Inferior parietal cortex (tissue), 1 donor: Measurements from ENCODE around the gene SLC9A3.

Experiments used
- DNase-seq: peaks from one replicate; pipeline ENCODE4 v3.0.0-alpha.2; 2016; ENCODE audit errors: extremely low spot score

The SLC9A3 gene

GRCh38 chr5:505951-506525 is 18.2 kb downstream of the SLC9A3 start:
- no peak for DNase-seq

- DNase-seq = no peak
Measured at GRCh38 chr5:504326-505154, 19.7 kb downstream of the SLC9A3 start.

GRCh38 chr5:502325-503079 is 21.7 kb downstream of the SLC9A3 start:
- no peak for DNase-seq

- DNase-seq = no peak
Measured at GRCh38 chr5:501831-502184, 22.4 kb downstream of the SLC9A3 start.

DNA sequence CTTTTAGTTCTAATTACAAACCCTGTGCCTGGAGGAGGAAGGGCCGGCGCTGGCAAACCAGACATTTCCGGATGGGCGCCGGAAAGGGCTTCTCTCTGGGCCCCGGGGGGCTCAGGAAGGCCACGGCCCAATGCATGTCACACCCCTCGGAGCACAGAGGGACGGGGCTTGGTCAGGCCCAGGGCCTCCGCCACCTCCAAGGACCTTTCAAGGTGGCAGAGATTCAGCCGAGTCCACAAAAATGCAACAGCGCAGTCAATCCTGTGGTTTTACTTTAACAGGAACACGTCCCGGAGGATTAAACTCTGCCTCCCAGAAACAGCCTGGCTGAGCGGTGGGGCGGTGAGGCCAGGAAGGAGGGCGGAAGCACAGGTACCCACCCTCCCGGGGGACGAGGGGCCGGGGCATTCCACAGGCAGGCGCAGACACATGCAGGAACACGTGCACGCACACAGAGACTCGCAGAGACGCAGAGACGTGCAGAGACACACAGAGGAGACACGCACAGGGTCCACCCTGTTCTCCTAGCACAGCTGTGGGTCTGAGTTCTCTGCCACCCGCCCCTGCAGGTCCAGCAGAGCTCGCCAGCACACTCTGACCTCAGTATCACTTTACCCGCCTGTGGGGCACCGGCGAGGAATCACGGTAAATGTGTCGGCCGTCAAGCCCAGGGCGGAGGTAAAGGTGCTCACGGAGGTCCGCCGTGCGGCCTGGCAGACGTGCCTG is 23.0 kb downstream of the SLC9A3 start:
- no peak for DNase-seq

DNA sequence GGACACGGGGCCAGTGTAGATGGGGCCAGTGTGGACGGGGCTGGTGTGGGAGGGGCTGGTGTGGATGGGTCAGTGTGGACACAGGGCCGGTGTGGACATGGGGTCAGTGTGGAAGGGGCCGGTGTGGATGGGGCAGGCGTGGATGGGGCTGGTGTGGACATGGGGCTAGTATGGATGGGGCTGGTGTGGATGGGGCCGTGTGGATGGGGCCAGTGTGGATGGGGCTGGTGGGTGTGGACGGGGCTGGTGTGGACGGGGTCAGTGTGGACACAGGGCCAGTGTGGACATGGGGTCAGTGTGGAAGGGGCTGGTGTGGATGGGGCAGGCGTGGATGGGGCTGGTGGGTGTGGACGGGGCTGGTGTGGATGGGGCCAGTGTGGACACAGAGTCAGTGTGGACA is 23.8 kb downstream of the SLC9A3 start:
- DNase-seq = no peak

DNA sequence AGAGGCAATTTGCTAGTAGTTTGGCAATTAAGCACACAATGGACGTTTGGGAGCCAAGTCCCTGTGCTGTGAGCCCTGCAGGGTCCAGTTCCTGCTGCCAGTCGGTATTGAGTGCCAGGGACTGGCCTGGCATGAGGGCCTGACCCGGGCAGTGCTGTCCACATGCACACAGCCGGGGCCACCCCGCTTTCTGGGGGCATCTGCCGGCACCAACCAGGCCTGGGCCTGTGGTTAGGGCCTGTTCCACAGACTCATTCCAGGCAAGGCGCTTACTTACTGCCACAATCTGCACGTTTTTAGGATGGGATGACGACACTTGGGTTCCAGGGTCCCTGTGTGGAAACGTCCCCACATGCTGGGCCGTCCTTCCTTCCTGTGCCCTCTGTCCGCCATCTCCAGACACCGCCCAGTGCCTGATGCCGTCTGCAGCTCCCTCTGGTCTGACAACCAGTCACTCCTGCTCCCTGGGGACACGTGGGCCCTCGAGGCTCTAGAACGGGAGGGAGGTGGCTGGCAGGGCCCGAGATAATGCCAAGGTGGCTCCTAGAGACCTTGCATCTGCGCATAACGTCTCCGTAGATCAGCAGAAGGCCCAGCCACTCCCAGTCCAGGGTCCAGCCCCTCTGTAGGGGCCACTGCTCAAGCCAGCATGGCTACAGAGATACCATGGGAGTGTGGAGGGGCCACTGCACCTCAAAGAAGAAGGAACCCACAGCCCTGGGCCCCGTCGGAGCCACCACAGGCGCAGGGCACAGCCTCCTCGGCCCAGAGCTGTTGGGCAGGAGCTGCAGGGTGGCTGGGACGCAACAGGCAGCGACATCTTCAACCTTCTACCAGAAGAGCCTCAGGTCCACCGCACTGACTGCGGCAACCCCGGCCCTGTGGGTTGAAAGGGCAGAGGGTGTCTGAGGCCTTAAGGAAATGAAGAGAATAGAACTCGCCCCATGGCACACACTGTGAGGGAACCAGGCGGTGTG is 24.7 kb downstream of the SLC9A3 start:
- DNase-seq = no peak

- DNase-seq = no peak
Measured at GRCh38 chr5:497871-498509, 26.3 kb downstream of the SLC9A3 start.

DNA sequence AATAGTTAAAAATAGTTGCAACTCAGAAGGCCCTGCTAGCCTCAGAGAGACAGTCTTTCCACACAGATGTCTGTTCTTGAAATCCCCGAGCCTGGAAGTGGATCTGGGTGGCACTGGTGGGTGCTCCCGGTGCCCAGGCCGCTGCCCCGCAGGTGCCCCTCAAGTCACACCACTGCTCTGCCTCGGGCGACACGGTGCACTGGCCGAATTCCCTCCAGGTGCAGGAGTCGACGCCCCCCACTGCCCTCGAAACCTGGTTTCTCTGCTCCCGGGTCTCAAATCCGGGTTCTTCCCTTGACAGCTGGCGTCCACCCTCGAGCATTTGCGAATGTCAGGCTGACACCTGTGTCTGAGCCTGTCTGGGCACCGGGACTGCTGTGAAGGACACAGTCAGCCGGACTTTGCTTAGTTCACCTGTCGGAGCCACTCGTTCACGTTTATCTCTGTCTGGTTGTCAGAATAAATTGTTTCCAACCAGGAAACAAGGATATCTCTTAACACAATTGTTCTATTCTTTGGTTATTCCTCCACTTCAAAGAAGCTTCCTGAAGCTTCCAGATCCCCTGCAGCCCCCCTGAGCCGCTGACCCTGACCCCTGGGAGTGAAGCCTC is 27.1 kb downstream of the SLC9A3 start:
- no peak for DNase-seq

- DNase-seq = no peak
Measured at GRCh38 chr5:496028-496427, 28.2 kb downstream of the SLC9A3 start.

- no peak for DNase-seq
Measured at GRCh38 chr5:494667-495255, 29.5 kb downstream of the SLC9A3 start.

DNA sequence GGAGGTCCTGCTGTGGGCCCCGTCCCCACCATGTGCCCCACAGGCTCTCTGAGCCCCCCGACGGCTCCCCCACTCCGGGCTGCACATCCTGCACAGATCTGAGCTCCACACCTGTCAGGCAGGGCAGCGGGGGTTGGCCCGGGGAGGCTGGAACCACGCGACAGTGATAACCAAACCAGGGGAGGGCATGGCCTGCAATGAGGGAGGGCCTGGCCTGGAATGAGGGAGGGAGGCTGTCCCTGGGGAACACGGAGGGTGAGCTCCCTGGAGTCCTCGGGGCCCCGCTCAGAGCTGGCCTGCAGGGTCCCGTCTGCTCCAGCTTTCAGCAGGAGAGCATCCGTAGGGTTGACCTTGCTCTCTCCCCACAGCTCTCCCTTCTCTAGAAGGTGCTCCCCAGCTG is 30.5 kb downstream of the SLC9A3 start:
- no peak for DNase-seq

DNA sequence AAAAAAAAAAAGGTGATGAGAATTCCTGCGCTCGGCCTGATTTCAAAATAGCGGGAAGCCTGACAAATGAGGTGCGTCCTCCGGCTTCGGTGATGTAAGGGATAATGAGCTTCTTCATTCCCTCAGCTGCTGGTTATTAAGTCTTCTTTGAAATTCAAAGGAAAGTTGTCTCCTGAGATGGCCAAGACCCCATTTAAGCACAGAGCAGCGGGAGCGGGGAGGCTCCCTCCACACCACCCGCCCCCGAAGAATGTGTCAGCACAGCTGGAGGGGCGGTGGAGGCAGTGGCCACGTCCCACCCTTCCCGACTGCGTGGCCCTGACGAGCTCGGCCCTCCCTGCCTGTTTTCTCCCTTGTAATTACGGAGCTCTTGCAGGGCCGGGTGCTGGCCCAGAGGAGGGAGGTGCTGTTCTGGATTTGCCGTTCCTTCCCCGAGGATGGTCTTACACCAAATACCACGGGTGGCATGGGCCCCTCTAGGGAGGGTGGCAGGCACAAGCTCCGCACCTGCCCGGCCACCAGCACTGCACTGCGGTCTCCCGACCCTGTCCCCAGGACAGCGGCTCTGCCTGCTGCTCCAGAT is 31.0 kb downstream of the SLC9A3 start:
- no peak for DNase-seq

- DNase-seq = no peak
Measured at GRCh38 chr5:492314-492893, 31.8 kb downstream of the SLC9A3 start.

DNA sequence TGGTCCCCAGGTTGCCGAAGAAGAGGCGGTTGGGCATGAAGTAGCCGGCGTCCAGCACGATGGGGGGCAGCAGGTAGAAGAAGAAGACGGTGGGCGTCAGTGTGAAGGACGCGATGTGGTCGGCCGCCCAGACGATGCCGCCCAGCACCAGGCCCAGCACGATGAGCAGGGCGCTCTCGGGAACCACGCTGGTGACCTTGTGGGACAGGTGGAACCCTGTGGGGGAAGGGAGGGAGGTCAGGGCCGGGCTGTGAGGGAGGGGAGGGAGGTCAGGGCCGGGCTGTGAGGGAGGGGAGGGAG is 32.4 kb downstream of the SLC9A3 start:
- DNase-seq = no peak

DNA sequence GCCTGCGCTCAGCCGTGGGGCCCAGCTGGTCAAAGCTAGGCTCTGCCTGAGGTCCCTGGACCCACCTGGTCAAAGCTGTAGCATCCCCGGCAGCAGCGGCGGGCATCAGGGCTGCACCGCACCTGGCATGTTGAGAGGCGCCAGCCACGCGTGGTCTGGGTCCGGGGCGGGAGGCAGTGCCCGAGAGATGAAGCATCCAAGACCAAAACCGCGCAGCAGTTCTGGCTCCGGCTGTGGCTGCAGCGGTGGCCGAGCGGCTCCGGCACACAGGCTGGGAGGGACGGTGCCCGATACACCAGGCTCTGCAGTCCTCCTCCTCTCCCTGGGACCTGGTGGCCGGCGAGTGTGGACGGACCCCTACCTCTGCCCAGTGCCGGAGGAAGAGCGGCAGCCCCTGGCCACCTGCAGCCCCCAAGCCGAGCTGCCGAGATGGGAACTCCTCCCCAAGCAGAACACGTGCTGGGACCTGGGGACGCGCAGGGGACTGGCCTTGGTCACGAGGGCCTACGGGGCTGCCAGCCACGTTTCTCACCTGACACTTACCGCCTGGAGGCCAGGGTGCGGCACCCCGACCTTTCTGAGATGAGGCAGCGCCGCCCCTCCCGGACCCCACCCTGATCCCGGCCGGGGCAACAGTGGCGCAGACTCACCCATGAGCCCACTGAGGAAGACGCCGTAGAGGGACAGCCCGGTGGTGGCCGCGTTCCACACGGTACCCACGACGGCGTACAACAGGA is 33.0 kb downstream of the SLC9A3 start:
- no peak for DNase-seq

GRCh38 chr5:490116-491106 is 33.8 kb downstream of the SLC9A3 start:
- no peak for DNase-seq
